HL-60 (cell line): ENCODE measurements around the gene AOPEP.

Experiments used
- CTCF ChIP-seq: IDR thresholded peaks from one replicate; pipeline ENCODE4 v1.5.1; 2011; ENCODE audit warnings: low read length, control low read depth, inconsistent platforms; ENCODE audit not compliant: insufficient read depth
- GABPA ChIP-seq: IDR thresholded peaks from 2 replicates; pipeline ENCODE4 v1.6.1; 2012; ENCODE audit warnings: low read depth
- POLR2AphosphoS5 ChIP-seq: IDR thresholded peaks from 2 replicates; pipeline ENCODE4 v1.6.1; 2012; ENCODE audit warnings: low read depth

GRCh38 chr9:94949370-94949769, 222.9 kb downstream of the AOPEP start:
- no peak for TF ChIP-seq CTCF
- no peak for TF ChIP-seq POLR2AphosphoS5
- TF ChIP-seq GABPA, result no peak
